Stimulated activated naive CD4-positive, alpha-beta T cell (primary cell): Measurements from ENCODE around the gene USP22.
"Not testable (repeated sequence)": the region's sequence is repeated elsewhere in the genome, so short reads cannot be mapped to it uniquely, and the experiment has no call there.

ENCODE experiments used
- DNase-seq, 6 experiments: peaks; one replicate each; lab custom pipeline; 2025; lab: John Stamatoyannopoulos, UW

The USP22 gene

GRCh38 chr17:21042458-21043295, at the start of gene USP22:
Gene USP22, minus strand, starts transcription at chr17:21043011. Its CDS starts 176 bp downstream, at chr17:21042835.
- peak in 4 of 6 experiments; percentile 26 to 99 (median 92) for DNase-seq

- no peak for DNase-seq
These were observed 48.2 kb upstream of the USP22 start for GRCh38 chr17:21090902-21091618.

GRCh38 chr17:21089933-21090901, 47.4 kb upstream of the USP22 start:
- no peak for DNase-seq

- no peak for DNase-seq
These were observed 46.3 kb upstream of the USP22 start for GRCh38 chr17:21089145-21089544.

- no peak for DNase-seq
These were observed 42.9 kb upstream of the USP22 start for GRCh38 chr17:21085707-21086106.

- DNase-seq = not testable (repeated sequence)
These were observed 42.5 kb upstream of the USP22 start for GRCh38 chr17:21085280-21085679.

GRCh38 chr17:21082001-21082436, 39.2 kb upstream of the USP22 start:
- no peak for DNase-seq

GRCh38 chr17:21079196-21079595, 36.4 kb upstream of the USP22 start:
- DNase-seq = no peak

- DNase-seq = no peak
These were observed 35.4 kb upstream of the USP22 start for GRCh38 chr17:21078016-21078780.

GRCh38 chr17:21077281-21077680, 34.5 kb upstream of the USP22 start:
- no peak for DNase-seq

- DNase-seq = no peak
These were observed 33.4 kb upstream of the USP22 start for GRCh38 chr17:21076242-21076641.

GRCh38 chr17:21075739-21076085, 32.9 kb upstream of the USP22 start:
- DNase-seq = no peak

GRCh38 chr17:21072745-21073197, 30.0 kb upstream of the USP22 start:
- no peak for DNase-seq

- DNase-seq = no peak
These were observed 23.6 kb upstream of the USP22 start for GRCh38 chr17:21066394-21066793.

- DNase-seq = no peak
These were observed 19.2 kb upstream of the USP22 start for GRCh38 chr17:21061971-21062526.

GRCh38 chr17:21061158-21061835, 18.5 kb upstream of the USP22 start:
- no peak for DNase-seq

- DNase-seq = no peak
These were observed 16.9 kb upstream of the USP22 start for GRCh38 chr17:21059761-21060160.

GRCh38 chr17:21058098-21058893, 15.5 kb upstream of the USP22 start:
- DNase-seq = no peak

- DNase-seq = not testable (repeated sequence)
These were observed 10.2 kb upstream of the USP22 start for GRCh38 chr17:21053056-21053455.
